ENCODE results near the gene CIRBP.
A peak's percentile ranks its signal among the peaks of the same experiment; 100 is the strongest.

CIRBP gene

DNA sequence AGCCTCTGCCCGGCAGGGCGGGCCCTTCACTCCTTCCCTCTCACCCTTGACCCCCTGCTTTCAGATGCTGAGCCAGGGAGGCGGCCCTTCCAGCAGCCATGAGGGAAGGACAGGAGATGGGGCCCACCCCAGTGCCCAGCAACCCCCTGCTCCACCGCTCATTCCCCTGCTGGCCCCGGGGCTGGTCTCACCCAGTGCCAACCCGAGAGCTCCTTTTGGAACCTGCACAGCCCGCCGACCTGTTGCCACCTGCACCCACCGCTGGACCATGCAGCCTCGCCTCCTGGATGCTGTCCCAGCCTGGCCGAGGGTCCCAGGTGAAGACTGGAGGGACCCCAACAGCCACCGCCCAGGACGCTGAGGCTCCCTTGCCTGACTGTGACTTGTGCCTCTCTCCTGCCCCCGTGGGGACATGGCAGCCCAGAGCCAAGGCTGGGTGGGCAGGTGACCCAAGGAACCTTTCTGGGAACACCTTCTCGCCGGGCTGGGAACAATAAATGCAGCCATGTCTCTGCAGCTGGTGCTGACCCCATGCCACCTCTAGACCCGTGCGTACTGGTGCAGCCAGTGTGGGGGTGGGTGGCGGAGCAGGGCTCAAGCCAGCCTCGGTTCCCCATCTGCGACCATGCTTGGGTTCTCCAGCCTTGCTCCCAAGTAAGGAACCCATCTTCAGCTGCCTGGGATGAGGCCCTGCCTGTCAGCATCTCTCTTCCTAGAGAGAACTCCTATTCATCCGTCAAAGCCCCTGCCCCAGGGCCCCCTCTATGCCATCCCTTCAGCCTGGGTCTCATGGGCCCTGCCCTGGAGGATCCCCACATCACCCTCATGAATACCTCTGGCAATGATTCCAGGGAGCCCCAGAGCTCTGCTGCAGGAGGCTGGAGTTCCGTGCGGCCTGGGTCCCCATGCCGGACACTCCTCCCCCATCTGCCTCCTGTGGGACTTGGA lies 9.9 kb downstream of the CIRBP start:
- DNase-seq (ENCODE audit: low spot score) = no peak

DNA sequence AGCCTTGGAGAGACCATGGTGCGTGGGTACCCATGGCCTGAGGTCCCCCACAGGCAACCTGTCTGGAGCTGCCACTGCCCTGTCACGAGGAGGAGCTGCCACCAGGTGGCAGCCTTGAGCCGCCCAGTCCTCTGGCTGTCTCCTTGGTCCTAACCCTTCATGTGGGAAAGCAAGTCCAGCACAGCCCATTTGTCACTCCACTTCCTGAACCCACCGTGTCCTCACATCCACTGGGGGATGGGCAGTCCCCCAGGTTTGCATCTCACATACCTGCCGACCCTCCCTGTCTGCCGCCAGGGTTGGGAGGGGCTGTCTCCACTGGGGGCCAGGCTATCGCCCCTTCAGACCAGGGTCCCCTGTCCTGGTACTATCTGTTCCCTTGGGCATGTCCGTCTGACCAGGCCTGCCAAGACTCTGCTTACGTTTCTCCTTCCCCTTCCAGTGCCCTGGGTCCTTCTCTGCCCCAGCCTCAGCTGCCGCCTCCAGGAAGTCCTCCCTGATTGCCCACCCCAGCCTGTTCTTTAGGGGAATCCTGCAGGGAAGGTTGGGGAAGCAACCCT lies 10.7 kb downstream of the CIRBP start:
- peak; percentile 90 for DNase-seq (ENCODE audit: low spot score)

DNA sequence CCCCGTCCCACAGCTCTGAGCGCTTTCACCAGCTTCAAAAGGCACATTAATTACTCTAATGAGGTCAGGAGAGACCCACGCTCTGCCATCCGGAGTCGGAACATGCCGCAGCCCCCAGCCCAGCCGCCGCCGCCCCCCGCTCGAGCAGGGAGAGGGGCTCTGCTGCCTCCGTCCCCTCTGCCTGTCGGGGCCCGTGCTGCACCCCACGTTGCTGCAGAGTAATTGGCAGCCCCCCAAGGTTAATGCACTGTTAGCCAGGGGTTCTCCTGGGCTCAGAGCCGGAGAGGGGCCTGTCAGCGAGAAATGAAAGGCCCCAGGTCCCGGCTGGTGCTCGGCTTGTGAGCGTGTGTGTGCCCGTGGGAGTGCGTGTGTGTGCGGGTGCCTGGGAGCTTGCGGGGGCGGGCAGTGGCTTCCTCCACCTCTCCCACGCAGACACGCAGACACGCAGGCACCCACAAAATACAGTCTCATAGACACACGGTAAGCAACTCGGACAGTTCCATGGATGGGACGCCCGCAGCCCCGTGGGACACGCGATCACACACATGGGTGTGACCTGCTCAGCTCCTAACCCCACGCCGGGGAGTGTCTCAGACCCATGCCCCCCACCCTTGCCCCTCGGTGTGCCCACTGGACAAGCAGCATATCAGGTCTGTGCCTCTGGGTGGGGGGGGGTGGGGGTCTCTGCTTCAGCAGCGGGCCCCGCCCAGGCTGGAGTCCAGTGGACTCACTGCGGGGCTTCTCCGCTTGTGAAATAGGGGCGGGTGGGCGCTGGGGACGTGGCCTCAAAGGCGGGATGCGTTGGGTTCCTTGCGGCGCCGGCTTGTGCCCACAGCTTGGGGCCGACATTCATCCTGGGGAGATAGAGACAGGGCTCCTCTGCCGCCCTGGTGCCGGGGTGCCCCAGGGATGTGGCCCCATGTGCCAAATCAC lies 11.8 kb downstream of the CIRBP start:
- DNase-seq (ENCODE audit: low spot score) = no peak

DNA sequence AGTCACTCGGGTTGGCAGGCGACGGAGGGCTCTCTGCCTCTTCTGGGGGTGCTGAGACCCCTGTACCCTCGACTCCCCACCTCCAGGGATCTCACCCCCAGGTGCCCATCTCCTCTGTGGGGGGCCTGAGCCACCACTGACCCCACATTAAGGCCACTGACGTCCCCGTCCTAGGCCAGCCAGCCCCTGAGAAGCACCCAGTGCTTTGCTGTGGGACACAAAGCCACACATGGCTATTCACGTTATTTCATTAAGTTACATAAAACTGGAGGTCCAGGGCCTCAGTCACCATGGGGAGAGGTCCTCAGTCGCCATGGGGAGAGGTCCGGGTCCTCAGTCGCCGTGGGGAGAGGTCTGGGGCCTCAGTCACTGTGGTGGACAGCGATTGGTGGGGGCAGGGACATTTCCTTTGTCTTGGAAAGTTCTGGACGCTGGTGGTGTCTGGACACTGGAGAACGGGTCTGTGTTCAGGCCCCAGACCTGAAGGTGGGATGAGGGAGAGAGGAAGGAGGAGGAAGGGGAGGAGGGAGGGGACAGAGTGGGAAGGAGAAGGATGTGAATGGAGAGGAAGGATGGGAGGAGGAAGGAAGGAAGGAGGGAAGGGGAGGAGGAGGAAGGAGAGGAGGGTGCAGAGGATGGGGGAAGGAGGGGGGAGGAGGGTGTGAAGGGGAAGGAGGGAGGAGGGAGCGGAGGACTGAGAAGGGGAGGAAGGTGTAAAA lies 12.6 kb downstream of the CIRBP start:
- no peak for DNase-seq (ENCODE audit: low spot score)

DNA sequence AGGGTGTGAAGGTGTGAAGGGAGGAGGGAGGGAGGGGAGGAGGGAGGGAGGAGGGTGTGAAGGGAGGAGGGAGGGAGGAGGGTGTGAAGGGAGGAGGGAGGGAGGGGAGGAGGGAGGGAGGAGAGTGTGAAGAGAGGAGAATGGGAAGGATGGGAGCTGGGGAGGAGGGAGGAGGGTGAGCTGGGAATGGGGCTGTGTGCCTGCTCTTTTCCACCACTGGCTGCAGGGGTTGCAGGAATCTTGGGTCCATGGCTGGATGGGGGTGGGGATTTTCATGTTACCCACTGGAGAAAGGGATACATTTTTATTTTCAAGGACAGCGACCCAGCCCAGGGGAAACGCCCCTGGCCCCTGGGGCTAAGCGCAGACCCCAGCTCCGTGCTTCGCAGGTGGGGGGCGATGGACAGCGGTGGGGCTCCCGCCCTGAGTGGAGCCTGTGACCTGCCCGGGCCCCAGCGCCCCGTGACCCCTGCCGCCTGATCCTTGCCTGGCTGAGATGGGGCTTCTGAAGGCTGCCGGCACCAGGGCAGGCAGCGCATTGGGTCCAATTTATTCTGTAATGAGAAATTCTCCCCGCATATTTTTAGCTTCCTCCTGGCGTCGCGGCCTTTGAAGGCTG lies 13.6 kb downstream of the CIRBP start:
- DNase-seq (ENCODE audit: low spot score) = no peak

DNA sequence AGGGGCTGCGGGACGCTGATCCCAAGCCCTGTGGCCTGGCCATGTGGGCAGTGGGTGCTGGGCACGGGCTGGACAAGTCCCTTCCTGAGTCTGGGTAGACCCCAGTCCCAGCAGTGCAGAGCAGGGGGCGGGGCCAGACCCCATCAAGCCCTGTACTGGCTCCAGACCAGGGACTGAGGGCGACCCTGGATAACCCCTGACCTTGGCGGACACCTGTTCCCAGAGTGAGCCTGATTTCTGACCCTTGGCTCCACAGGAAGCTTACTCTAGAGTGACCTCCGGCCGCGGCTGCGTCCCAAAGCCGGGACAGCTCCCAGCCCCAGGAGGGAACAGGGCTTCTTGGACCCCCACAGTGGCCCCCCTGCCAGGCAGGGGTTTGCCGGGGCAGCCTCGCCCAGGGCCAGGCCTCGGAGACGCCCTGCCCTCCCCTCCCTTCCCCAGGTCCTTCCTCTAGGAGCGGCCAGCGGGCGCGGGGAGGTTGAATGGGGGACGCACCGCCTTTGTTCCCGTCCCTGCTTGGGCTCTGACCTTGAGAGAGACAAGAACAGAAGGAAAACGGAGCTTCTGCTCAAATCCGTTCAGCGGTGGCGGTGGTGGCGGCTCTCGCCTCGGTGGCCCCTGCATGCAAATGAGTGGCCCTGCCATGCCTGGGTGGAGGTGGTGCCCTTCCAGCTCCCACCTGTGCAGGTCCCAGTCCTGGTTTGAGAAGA lies 14.2 kb downstream of the CIRBP start:
- DNase-seq (ENCODE audit: low spot score) = no peak

DNA sequence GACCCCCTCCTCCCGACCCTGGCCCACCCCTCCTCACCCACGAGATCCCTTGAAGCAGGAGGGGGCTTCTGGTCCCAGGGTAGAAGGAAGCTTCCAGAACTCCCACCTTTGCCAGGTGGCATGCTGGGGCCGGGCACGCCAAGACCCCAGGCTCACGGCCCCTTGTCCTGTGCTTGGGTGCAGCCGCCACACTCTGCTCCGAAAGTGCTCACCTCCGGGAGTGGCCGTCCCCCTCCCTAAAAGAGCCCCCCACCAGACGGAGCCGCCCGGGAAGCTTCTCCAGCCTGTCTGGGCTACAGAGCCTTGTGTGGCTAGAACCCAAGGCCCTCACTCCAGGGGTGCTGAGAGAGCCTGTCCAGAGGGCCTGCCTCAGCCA lies 14.8 kb downstream of the CIRBP start:
- no peak for DNase-seq (ENCODE audit: low spot score)

DNA sequence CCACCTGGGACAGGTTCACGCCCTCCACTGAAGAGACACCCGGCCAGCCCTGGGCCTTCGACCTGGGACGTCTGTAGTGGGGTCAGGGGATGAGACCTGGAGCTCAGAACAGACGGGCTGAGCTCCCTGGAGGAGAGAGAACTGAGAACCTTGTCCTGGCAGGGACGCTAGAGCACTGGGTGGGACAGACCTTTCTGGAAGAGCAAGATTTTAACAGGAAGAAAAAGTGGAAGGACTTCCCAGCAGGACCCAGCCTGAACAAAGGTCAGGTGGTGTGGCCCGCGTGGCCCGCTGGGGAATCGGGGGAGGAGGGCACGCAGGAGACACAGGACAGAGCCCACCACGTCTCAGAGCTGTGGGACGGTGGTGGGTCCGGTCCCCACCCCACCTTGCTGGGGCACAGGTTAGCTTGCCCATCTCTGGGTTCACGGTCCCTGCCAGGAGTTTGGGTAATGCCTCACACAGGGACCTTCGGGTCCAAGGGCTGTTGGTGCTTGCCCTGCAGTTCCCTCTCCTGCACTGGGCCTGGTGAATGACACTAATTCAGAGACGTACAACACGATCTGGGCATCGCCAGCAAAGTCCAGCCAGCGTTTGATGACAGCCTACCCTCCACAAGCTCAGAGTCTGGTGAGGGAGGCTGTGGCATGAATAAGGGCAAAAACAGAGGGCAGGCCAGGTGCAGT lies 15.3 kb downstream of the CIRBP start:
- no peak for DNase-seq (ENCODE audit: low spot score)

DNA sequence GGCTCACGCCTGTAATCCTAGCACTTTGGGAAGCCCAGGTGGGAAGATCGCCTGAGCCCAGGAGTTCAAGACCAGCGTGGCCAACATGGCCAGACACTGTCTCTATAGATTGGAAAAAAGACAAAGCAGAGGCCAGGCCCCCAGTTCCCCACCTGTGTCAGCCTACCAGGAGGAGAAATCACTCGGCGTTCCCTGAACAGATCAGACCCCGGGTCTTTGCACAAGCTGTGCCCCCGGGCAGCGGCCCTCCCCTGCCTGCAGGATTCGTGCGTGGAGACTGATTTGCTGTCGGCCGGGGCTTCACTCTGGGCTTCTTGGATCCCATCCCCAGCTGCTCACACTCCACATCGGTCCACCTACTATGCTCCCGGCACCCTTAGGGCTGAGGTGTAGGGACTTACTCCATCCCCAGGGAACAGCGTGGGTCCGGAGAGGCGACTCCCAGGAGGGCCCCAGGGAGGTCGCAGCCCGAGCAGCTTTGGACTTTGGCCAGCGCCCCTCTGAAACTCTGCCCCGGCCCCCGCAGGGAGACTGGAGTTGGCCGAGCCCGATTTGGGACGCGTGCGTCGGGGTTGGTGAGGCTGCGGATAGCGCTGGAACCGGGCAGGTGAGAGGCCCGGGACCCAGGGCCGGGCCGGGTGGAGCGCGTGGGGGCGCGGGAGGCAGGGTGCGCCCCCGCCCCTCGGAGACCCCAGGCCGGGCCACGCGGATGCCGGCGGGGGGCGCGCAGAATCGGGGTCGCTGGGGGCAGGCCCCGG lies 16.0 kb downstream of the CIRBP start:
- DNase-seq (ENCODE audit: low spot score) = no peak

DNA sequence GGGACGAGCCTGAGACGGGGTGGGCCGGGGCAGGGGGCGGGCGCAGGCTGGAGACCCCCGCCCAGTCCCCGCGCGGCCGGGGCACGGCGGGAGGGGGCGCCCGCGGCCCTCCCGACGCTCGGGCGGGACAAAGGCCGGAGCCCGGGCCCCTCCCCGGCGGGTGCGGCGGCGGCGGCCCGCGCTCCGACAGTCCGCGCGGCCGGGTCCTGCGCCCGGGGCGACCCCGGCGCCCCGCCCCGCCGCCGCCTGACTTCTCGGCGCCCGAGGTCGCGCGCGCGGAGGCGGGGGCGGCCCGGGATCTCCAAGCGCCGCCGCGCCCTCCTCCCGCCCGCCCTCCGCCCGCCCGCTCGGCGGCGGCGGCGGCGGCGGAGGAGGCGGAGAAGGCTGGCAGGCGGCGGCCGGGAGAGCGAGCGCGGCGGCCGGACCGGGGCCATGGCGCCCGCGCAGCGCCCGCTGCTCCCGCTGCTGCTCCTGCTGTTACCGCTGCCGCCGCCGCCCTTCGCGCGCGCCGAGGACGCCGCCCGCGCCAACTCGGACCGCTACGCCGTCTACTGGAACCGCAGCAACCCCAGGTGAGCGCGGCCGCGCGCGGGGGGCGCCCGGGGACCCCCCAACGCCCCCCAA lies 16.7 kb downstream of the CIRBP start, which contains the start of gene EFNA2:
Gene EFNA2, plus strand, starts transcription at position 137 of the 624 bp plus-strand sequence. Its CDS starts 296 bp downstream, at position 433.
- no peak for DNase-seq (ENCODE audit: low spot score)

DNA sequence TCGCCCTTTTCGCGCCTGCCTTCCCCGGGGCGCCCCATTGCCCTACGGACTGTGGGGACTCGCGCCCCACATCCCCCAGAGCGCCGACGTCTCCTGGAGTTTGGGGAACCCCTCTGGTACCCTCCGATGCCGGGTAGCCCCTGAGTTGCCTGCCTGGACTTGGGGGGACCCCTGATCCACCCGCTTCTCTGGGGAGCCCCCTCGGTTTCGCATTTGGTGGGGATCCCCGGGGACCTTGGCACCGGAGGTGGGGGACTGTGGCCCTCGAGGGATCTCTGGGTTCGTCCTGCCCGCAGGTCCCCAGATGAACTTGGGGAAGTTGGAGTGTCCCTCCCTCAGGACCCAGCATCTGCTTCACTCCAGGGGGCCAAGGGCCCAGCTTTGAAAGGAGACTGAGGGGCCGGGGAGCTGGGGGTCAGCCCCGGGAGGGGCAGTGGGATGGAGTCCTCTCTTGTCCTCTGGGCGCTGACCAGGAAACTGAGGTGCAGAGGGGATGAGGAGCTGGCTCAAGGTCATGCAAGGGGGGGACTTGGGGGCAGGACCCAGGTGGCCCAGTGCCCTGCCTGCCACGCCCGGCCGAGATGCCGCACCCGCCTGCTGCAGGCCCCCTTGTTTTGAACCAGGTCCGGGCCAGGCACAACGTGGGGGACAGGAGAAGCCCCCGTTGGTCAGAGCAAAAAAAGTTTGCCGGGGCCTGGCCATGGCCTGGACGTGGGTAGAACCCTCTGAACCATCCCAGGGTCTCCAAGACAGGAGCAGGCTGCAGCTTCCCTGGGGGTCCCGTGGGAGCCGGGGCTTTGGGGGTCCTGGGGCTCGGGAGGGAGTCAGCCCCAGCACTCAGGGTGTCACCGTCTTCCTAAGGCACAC lies 17.6 kb downstream of the CIRBP start:
- DNase-seq (ENCODE audit: low spot score) = no peak

DNA sequence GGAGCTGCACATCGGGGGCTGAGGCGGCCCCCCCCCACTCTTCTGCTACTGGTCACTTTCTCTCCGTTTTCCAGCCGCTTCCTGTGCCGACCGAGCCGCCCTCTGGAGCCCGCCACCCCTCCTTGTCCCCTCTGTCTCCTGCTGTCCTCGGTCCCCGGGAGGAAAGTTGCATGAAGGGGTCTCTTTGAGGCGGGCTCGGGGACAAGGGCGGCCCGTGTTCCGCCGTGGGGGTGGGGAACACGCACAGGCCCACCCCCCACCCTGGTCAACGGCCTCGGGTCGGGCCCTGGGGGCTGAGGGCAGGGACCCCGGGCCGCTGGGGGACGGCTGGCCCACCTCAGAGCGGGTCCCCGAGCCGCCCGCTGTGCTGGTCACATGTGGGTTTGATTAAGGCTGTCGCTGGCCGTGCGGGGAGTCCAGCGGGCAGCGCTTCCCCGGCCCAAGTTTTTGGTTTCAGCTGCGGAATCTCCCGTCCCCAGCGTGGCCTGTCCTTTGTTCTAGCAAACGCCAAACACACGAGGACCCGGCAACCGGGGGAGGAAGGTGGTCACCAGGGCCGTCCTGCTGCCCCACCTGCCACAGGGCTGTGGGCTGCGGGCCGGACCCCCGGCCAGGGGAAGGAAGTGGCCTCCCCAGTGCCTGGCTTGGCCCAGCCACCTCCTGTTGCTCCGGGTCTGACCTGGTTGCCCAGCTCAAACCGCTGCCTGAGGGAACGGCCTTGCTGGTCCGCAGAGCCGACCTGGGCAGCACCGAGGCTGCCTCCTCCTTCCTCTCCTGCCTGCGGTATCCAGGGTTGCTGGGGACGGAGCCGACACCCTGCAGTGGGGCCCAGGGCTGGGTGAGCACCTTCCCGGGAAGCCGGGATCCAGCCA lies 18.5 kb downstream of the CIRBP start:
- DNase-seq (ENCODE audit: low spot score) = no peak

DNA sequence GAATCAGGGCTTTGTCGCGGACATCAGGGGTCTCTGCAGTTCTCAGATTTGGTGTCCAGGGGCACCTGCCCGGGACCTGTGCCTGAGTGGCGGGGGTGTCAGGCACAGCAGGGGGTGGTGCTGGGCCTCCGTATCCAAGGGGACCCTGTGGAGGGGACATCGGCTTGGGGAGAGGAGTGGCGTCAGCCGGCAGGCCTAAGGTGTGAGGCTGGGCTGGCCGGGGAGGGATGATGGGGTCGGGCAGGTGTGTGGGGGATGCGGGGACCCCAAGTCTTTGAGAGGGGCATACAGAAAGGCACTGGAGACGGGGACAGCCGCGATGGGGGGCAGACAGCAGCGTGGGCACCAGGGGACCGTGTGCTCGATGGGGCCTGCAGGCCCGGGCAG lies 19.1 kb downstream of the CIRBP start:
- DNase-seq (ENCODE audit: low spot score) = no peak

DNA sequence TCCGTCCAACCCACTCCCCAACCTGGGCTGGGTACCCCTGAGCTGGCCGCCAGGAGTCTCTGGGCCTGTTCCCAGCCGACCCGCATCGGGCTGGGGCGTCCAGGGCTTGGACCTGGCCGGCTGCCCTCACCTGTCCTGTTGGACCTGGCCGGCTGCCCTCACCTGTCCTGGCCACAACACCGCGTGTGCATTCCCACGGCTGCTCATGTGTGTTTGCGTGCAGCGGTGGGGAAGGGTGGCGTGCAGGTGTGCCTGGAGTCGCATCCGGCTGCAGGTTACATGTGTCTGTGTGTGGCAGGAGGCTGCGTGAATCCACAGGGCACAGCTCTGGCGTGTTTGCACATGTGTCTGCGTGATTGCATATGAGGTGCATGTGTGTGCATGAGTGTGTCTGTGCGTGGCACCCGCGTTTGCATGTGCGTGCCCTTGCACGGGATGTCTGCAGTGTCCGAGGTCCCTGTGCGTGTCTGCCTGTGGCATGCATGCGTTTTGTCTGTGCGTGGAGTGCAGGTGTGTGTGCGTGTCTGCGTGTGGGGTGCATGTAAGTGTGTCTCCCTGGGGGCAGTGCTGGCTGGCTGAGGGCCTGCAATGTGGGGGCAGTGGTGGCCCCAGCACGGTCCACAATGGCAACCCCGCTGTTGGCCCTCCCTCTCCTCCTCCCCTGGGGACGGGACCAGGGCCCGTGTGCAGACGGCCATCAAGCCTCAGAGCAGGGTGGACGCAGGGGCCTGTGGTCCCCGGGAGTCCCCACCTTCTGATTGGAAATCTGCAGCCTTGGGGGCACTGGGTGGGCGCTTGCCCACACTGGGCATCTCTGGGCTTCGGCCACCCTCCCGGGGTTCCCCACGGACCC lies 19.9 kb downstream of the CIRBP start:
- DNase-seq (ENCODE audit: low spot score) = no peak

DNA sequence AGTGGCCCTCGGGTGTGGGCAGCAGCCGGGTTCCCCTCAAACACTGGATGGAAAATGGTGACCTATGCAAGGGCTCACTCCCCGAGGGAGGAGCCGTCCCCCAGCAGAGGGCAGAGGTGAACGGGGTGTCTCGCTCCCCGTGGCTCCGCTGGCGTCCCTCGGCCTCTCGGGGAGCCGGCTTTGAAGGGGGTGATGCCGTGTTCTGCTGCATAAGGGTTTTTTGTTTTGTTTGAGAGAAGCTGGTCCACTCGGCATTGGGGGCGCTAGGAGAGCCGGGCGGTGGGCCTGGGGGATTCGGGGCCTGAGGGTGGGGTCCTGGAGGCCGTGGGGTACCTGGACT lies 20.5 kb downstream of the CIRBP start:
- no peak for DNase-seq (ENCODE audit: low spot score)

DNA sequence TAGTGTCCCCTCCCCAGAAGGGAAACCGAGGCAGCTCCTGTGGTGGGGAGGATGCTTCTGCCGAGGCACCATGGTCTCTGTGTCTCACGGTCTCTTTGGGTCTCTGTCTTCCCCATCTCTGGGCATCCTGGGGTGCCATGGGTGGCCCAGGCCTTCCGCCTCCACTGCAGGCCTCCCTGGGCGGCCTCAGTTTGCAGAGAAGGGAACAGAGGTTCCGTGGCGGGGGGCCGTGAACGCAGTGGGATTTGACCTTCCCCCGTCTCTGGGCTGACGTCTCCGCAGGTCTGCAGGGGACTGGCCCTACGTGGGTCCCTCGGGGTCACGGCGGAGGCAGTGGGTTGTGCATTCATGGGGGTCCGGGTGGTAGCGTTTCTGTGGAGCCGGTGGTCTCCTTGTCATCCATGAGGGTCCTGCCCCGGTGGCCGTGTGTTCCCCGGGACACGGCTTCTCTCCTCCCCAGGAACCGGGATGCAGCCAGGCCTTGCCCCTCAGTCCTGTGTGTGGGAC lies 21.1 kb downstream of the CIRBP start:
- no peak for DNase-seq (ENCODE audit: low spot score)

Measured in cerebellar cortex (tissue), 1 donor.